Stimulated activated CD4-positive, alpha-beta T cell treated with anti-CD3 and anti-CD28 coated beads, TNF-alpha, amount 100 ng/mL, for 48 hours (primary cell): ENCODE measurements around the gene MEST.
"Not testable (repeated sequence)": the region's sequence is repeated elsewhere in the genome, so short reads cannot be mapped to it uniquely, and the experiment has no call there.

ENCODE experiments used
- DNase-seq, 3 donors: peaks; one replicate each; pipeline ENCODE4 v3.0.0-alpha.2; 2020; ENCODE audit warnings: low read depth in 3 of 3

MEST gene

GRCh38 chr7:130523519-130524125 is 31.7 kb downstream of the MEST start:
- DNase-seq, result not testable (repeated sequence)

- DNase-seq, result no peak
Measured at GRCh38 chr7:130524628-130525027, 32.7 kb downstream of the MEST start.

- DNase-seq, result not testable (repeated sequence)
Measured at GRCh38 chr7:130527752-130528355, 36.0 kb downstream of the MEST start.

- no peak for DNase-seq
Measured at GRCh38 chr7:130529417-130529816, 37.5 kb downstream of the MEST start.

GRCh38 chr7:130537894-130538293 is 46.0 kb downstream of the MEST start:
- DNase-seq, result not testable (repeated sequence)

- DNase-seq, result not testable (repeated sequence)
Measured at GRCh38 chr7:130541287-130541686, 49.4 kb downstream of the MEST start.

GRCh38 chr7:130542297-130542696 is 50.4 kb downstream of the MEST start:
- DNase-seq, result not testable (repeated sequence)

- no peak for DNase-seq
Measured at GRCh38 chr7:130543487-130544010, 51.7 kb downstream of the MEST start.

- no peak for DNase-seq
Measured at GRCh38 chr7:130544356-130544755, 52.5 kb downstream of the MEST start.

GRCh38 chr7:130553398-130554029 is 61.6 kb downstream of the MEST start:
- DNase-seq, result no peak

GRCh38 chr7:130554481-130554880 is 62.6 kb downstream of the MEST start:
- no peak for DNase-seq
